Stimulated activated CD4-positive, alpha-beta T cell treated with anti-CD3 and anti-CD28 coated beads, TNF-alpha, amount 100 ng/mL, for 48 hours (primary cell): ENCODE measurements around the gene OPA1.
A peak's percentile ranks its signal among the peaks of the same experiment; 100 is the strongest.
"Not testable (repeated sequence)": the region's sequence is repeated elsewhere in the genome, so short reads cannot be mapped to it uniquely, and the experiment has no call there.

Experiments
- DNase-seq, 3 donors: peaks; one replicate each; pipeline ENCODE4 v3.0.0-alpha.2; 2020; ENCODE audit warnings: low read depth in 3 of 3

Gene OPA1

GRCh38 chr3:193590088-193590856 is 2.7 kb upstream of the OPA1 start:
- no peak for DNase-seq

GRCh38 chr3:193593668-193594030 is 641 bp downstream of the OPA1 start:
- peak; percentile 15 to 49 (median 44) for DNase-seq

GRCh38 chr3:193594946-193595689 is 2.1 kb downstream of the OPA1 start:
- DNase-seq, result no peak

- no peak for DNase-seq
These were observed 3.0 kb downstream of the OPA1 start for GRCh38 chr3:193595939-193596487.

GRCh38 chr3:193598202-193598601 is 5.2 kb downstream of the OPA1 start:
- DNase-seq, result no peak

GRCh38 chr3:193599393-193599792 is 6.4 kb downstream of the OPA1 start:
- DNase-seq, result no peak

GRCh38 chr3:193605876-193606275 is 12.9 kb downstream of the OPA1 start:
- peak; percentile 15 to 50 (median 32) for DNase-seq

GRCh38 chr3:193606892-193607291 is 13.9 kb downstream of the OPA1 start:
- DNase-seq, result not testable (repeated sequence)

- not testable (repeated sequence) for DNase-seq
These were observed 17.5 kb downstream of the OPA1 start for GRCh38 chr3:193610516-193610915.

GRCh38 chr3:193614430-193614829 is 21.4 kb downstream of the OPA1 start:
- no peak for DNase-seq

- DNase-seq, result no peak
These were observed 24.6 kb downstream of the OPA1 start for GRCh38 chr3:193617628-193618027.

- DNase-seq, result no peak
These were observed 27.0 kb downstream of the OPA1 start for GRCh38 chr3:193620057-193620456.

GRCh38 chr3:193620650-193621049 is 27.6 kb downstream of the OPA1 start:
- no peak for DNase-seq

- no peak for DNase-seq
These were observed 28.1 kb downstream of the OPA1 start for GRCh38 chr3:193621127-193621526.

- no peak for DNase-seq
These were observed 37.0 kb downstream of the OPA1 start for GRCh38 chr3:193630005-193630404.

GRCh38 chr3:193637831-193638230 is 44.8 kb downstream of the OPA1 start:
- no peak for DNase-seq

- no peak for DNase-seq
These were observed 45.8 kb downstream of the OPA1 start for GRCh38 chr3:193638833-193639232.

- no peak for DNase-seq
These were observed 47.2 kb downstream of the OPA1 start for GRCh38 chr3:193640165-193640715.

GRCh38 chr3:193640728-193641439 is 47.9 kb downstream of the OPA1 start:
- DNase-seq, result no peak

- DNase-seq, result no peak
These were observed 48.4 kb downstream of the OPA1 start for GRCh38 chr3:193641440-193641775.

- no peak for DNase-seq
These were observed 52.8 kb downstream of the OPA1 start for GRCh38 chr3:193645806-193646205.

GRCh38 chr3:193648542-193649076 is 55.6 kb downstream of the OPA1 start:
- no peak for DNase-seq
